HG02571 (cell line): ENCODE data around the gene BAX.

Experiments
- ATAC-seq: cut with Tn5 transposase; IDR thresholded peaks from one replicate; pipeline ENCODE4 v1.9.1; 2021; ENCODE audit warnings: mild to moderate bottlenecking, moderate library complexity; ENCODE audit not compliant: unreplicated experiment

BAX gene

DNA sequence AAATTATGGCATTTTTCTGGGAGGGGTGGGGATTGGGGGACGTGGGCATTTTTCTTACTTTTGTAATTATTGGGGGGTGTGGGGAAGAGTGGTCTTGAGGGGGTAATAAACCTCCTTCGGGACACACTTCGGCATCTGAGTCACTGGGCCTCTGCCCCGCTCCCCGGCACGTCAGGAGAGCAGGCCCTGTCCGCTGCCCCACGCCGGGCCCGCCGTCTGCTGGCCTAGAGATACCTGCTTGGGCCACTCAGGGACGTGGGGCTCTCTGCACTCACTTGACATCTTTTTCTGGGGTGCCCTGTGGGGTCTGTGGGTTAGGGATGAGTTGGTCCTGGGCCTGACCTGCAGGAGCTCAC, 7.0 kb downstream of the BAX start:
- no peak for ATAC-seq

DNA sequence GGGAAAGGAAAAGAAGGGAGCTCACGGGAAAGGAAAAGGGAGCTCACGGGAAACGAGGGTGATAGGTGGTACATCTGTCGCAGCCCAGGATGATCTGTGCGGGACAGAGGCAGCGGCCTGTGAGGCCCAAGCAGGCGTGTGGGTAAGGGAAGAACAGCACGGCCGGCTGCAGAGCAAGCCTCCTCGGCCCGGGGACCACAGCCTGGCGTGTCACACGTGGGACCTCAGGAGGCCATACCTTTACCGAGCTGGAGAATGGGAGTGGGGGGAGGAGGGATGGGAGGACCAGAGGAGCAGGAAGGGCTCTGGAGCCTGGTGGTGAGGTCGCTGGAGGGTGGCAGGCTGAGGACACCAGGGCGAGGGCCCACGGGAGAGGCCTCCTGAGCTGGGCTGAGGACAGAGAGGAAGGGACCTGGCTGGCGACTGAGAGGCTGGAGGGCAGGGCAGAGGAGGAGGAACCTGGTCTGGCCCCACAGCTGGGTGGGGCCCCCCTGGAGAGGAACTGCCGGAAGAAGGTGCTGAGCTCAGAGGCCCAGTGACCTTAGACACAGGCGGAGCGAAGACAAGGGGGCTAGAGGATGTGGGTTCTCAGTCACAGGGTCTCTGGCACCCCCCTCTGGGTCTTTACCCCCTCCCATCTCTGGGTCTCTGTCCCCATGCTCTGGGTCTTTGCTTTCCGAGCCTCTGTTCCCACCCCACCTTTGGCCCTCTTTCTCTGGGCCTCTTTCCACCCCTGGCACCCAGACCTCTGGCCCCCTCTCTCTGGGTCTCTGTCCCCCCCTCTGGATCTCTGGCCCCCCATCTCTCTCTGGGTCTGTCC, 7.6 kb downstream of the BAX start:
- ATAC-seq = no peak

DNA sequence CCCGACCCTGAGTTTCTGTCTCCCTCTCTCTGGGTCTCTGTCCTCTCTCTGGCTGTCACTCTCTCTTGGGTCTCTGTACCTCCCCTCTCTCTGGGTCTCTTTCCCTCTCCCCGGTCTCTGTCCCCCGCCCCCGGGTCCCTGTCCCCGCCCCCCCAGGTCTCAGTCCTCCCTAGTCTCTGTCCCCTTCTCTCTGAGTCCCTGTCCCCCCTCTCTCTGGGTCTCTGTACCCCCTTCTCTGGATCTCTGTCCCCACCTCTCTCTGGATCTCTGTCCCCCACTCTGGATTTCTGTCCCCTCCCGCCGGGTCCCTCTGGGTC, 8.1 kb downstream of the BAX start:
- ATAC-seq = no peak

DNA sequence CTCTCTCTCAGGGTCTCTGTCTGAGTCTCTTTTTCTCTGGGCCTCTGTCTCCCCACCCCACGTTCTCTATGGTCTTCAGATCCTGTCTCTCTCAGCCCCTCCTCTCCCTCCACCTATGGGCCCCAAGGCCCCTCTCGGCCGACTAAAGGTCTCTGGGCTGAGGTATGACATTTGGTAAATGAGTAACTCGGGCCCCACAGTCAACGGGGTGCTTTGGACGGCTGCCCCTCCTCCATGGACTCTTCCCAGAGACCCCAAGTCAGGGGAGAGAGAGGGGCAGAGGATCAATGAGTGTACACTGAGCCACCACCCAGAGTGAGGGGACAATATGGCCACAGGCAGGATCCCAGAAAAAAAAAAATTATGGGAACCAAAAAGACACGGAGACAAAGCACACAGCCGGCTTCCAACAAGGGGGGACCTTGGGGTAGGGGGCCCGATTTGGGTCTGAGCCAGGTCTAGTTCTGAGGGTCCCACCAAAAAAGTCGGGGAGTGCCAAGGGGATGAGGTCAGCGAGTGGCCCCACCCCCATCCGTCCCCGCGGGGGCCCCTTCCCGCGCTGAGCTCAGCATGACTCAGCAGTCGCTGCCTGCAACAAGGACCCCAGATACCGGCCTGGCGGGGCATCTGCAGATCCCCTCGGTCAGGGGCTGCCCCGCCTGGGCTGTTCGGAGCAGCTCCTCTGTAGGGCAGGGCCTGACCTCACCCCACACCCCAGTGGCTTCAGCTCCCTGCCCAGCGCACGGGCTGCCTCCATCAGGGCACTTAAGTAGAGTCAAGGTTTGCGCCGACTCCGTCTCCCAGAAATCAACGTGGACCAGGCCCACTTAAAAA, 8.9 kb downstream of the BAX start:
- ATAC-seq = no peak

DNA sequence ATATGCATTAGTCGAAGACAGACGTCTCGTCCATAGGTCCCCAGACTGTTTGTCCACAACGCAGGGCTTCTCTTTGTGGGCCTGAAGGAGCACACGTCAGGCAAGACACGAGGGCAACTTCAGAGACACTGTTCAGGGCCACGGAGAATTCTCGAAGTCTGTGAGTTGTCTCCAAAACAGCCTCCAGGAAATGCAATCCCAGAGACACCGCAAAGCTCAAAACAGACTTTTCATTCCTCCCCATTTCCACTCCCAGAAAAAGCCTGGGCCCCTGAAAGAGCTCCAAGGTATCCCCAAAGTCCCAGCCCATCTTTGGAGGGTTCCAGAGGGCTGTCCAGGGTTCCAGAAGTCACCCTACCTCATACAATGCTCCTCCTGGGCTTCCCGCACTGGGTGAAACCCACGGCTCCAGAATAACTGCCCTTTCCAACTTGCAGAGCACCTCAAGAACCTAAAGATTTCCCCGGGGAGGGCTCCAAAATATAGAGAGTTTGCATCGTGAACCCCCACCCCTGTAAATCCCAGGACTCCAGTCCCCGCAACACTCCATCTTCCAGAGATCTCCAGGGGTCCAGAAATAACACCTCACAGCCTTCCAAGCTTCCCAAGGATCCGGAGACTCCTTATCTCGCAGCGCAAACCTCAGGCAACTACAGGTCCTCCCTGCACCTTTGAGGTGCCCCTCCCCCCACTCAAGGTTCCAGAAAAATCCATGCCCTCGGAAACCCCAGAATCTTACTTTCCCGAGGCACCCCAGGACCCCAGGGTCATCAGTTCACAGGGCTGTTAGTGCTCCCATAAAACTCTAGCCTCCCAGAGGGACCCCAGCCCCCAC, 9.7 kb downstream of the BAX start:
- no peak for ATAC-seq

DNA sequence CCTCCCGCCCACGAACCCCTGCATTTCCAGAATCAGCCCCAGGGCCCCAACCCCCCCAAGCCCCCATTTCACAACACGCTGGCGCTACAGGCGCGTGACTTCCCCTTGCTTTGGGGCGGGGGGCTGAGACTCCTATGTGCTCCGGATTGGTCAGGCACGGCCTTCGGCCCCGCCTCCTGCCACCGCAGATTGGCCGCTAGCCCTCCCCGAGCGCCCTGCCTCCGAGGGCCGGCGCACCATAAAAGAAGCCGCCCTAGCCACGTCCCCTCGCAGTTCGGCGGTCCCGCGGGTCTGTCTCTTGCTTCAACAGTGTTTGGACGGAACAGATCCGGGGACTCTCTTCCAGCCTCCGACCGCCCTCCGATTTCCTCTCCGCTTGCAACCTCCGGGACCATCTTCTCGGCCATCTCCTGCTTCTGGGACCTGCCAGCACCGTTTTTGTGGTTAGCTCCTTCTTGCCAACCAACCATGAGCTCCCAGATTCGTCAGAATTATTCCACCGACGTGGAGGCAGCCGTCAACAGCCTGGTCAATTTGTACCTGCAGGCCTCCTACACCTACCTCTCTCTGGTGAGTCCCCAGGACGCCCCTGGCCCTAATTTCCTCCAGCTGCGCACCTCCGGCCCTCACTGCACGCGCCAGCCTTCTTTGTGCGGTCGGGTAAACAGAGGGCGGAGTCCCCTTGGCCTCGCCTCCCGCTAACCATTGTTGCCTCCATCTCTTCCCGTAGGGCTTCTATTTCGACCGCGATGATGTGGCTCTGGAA, 10.5 kb downstream of the BAX start, which contains the start of gene FTL:
Gene FTL (plus strand): TSS at position 270 of the 766 bp plus-strand sequence. CDS start 199 bp downstream, at position 469.
- ATAC-seq = peak; percentile 58

DNA sequence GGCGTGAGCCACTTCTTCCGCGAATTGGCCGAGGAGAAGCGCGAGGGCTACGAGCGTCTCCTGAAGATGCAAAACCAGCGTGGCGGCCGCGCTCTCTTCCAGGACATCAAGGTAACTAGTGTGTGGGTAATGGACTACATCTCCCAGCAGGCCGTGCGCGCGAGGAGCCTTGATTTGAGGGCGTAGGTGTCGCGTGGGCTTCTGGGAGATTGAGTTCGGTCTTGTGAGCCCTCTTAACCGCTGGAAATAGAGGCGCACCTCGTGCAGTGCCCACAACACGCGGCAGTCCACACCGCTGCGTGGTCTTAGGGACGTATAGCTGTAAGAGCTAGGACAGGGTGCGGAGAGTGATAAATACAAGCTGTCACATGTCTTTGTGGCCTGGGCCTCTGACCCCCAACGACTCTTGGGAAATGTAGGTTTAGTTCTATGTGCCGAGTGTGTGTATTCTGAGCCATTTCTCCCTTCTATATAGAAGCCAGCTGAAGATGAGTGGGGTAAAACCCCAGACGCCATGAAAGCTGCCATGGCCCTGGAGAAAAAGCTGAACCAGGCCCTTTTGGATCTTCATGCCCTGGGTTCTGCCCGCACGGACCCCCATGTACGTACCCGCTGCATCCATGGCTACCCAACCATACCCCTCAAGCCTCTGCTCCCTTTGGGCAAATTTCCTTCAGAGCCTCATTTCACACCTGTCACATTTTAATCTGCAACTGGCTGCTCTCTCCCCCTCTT, 11.3 kb downstream of the BAX start:
- ATAC-seq = peak; percentile 12

DNA sequence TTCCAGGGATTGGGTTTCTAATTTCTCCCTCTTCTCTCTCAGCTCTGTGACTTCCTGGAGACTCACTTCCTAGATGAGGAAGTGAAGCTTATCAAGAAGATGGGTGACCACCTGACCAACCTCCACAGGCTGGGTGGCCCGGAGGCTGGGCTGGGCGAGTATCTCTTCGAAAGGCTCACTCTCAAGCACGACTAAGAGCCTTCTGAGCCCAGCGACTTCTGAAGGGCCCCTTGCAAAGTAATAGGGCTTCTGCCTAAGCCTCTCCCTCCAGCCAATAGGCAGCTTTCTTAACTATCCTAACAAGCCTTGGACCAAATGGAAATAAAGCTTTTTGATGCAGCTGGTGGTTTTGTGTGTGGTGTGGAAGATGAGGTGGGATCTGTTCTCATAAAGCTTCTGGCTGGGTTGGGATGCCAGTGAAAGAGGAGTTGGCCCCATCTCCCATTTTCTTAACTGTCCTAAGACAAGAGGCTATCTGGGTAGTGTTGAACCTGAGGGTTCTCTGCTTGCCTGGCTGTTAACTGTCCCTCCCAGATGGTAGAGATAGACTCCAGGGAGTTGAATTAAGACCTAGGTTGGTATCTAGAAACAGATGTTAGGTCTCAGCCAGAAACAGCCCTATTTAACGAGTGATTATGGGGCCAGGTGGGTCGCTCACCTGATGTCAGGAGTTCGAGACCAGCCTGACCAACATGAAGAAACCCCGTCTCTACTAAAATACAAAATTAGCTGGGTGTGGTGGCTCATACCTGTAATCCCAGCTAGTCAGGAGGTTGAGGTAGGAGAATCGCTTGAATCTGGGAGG, 12.1 kb downstream of the BAX start:
- ATAC-seq = no peak

DNA sequence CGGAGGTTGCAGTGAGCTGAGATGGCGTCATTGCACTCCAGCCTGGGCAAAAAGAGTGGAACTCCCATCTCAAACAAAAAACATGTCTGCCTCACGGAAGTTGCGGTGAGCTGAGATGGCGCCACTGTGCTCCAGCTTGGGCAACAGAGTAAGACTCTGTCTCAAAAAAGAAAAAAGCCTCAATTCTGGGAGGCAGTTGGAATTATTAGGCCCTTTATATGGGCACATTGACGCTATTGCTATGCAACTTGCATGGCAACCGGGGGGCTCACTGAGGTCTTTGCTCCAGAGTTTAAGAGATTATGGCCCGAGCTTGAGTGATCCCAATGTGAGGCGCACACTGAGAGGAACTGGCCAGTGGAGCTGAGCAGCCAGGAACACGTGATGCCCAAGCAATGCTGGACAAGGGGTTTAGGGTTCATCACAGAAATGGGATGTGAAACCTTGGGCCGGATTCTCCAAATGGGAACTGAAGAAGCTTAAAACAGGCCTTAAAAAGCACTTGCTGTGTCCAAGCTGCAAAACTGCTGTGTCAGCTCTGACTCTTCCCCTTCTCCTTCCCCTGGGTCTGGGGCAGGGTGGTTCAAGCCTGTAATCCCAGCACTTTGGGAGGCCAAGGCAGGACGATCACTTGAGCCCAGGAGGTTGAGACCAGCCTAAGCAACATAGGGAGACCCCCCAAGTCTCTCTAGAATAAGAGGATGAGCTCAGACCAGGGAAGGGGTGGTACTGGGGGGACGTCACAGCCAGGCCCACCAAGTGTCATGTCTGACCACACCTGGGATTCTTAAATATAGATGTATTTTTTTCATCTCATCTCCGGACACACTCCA, 12.9 kb downstream of the BAX start:
- ATAC-seq = no peak

DNA sequence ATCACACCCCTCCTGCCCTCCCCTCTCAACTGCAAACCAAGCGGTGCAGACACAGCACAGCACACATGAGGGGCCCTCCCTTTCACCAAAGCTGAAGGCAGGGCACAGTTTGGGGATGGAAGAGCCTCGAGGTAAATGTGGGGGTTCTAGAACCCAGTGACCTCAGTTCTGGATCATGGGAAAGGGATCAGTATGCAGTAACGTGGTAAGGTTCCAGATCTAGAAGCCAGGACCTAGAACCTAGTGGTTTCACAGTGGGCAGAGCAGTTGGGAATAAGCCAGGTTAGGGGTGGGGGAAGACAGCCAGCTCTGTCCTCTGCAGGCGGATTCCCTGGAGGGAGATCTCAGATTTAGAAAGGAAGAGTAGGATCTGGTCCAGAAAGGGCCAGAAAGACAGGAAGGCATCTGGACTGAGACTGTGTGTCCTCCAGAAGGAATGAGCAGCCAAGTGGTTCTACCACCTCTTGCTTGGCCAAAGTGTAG, 13.5 kb downstream of the BAX start:
- ATAC-seq = no peak

DNA sequence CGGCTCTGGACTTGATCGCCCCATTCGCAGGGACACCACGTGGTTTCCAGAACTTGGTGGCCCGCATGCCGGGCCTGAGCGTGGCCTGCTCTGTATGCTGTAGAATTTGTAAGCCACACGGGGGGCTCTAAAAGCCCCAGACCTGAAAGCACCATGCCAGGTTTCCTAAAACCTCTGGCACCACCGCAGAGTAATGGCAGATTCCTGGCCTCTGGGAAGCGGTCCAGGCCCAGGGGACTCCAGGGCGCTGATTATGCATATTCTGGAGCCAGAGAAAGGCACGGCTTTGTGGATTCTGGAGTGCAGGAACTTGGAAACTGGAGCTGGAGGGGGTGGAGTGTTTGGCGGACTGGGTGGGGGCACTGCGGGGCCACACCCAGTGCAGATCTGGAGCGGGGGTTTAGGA, 14.1 kb downstream of the BAX start:
- ATAC-seq = no peak

DNA sequence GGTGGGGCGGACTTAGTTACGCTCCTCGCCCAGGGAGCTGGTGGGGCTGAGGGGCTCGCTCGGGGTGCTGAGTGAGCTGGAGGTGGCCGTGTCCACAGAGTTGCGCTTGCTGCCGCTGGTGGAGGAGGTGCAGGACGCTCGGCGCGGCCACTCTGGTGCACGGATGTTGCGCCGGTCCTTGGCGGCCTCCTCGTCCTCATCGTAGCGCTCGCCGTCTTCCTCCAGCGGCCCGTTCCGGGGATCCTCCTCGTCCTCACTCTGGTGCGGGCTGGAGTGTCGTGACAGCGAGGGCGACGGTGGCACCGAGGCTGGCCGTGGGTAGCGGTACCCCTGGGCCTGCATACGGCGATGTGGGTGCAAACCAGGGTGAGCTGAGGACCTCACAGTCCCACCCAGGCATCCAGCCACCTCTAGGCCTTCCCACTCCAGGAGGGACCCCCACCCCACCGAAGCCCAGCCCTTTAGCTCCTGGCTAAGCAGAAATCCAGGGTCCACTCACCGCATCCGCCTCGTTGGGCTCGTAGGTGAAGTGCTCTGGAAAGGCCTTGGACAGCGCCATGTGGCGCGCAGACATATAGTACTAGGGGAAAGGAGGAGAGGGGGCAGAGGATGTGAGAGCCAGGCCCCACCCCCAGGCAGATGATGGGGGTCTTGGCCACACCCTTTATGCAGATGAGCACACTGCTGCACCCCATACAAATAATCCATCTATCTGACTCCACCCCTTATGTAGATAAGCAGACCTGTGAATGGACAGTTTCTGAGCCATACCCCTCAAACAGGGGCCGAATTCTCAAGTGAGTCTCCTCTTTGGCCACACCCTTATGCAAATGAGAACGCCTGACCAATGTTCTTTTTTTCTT, 14.8 kb downstream of the BAX start:
- ATAC-seq = no peak

DNA sequence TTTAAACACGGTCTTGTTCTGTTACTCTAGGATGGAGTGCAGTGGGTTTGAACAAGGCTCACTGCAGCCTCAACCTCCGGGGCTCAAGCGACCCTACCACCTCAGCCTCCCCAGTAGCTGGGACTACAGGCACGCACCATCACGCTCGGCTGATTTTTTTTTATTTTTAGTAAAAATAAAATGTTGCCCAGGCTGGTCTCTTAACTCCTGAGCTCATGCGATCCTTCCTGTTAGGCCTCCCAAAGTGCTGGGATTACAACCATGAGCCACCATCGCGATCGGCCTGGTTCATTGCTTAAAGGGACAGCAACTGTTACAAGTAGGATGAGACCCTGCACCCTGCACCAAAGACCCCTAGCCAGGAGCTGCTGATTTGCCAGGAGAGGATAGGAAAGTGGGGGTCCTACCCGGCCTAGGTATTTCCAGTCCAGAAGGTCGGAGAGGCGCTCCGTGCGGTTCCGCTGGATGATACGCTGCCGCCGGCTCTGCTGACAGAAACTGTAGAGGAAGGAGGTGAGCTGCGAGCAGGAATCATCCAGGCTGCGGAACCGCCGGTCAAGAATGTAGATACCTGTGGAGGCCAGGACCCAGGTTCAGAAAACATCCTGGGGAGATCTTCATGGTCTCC, 15.6 kb downstream of the BAX start:
- no peak for ATAC-seq

DNA sequence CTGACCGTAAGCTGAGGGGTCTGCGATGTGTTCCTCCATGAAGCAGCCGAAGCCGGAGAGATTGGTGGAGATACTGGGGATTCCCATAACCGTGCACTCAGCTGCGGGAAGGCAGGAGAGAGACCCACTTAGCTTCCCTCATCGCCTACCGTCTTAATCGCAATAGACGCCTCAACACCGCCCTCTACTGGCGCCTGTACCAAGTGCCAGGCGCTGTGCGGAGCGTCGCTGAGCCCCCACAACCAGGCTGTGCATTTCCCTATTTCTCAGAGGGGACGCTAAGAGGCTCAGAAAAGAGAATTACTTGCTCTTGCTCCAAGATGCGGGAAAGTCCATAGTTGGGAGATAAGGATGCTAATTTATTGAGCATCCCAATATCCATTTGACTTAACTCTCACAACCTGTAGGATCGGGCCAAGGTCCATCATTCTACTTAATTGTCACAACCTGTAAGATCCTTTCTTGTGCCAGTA, 16.3 kb downstream of the BAX start:
- no peak for ATAC-seq

DNA sequence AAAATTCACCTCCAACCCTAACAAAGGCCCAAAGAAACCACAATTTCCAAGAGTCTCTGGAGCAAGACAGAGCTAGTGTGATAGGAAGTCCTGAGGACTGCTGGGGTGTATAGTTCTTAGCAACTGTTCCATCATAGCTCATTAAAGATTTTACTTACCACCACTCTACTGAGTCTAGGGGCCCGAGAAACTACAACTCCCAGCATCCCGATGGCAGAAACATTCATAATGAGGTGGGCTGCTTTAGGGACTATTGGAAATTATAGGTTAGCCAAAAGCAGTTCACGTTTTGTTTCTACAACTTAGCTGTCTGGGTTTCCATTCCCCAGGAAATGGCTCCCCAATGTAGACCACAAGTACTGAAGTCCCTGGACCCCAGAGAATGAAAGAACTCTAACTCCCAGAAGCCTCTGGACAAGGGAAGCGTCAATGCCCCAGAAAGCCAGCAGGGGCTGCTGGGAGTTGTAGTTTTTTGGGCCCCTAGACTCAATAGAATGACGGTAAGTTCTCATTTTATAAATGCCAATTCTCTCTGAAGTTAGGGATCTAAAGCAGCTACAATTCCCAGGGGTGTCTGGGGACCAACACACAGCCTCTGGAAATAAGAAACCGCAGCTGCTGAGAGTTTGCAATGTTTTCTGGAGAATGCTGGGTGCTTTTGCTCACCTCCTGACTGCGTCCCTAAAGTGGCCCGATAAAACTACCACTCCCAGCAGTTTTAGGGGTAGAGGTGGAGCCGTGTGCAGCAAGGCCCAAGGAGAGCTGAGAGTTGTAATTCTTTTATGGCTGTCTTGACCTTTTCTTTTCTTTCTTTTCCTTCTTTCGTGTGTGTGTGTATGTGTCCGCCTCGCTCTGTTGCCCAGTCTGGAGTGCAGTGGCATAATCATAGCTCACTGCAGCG, 21.5 kb downstream of the BAX start:
- no peak for ATAC-seq

DNA sequence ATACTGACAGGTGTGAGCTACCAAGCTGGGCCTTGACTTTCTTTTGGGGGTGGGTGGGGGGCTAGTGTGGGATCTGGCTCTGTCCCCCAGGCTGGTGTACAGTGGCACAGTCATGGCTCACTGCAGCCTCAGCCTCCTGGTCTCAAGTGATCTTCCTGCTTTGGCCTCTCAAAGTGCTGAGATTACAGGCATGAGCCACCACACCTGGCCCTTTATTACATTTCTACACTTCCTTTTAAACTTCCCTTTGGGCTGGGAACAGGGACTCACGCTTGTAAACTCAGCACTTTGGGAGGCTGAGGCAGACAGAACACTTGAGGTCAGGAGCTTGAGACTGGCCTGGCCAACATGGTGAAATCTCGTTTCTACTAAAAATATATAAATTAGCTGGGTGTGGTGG, 22.4 kb downstream of the BAX start:
- ATAC-seq = no peak
